ENCODE measurements around the gene CTPS1. TPM values are rescaled to one million over a fixed set of nuclear protein-coding genes. Genes with fewer than 3 reads are reported as not detected.

The CTPS1 gene
- total and polyA plus RNA-seq, 2 of the 13 experiments (the other 11 are each of a cell fraction or from before 2014, with no cell fraction given): 9.6 to 42.8 TPM

- no peak for TF ChIP-seq SP4 (CRISPR knock-in tag; IDR thresholded peaks at IDR 0.05)
- no peak for TF ChIP-seq ZNF264 (CRISPR knock-in tag; IDR thresholded peaks at IDR 0.05)
- no peak for TF ChIP-seq ZSCAN5A (CRISPR knock-in tag; IDR thresholded peaks at IDR 0.05; ENCODE audit: borderline replicate concordance)
- TF ChIP-seq ZNF136 (CRISPR knock-in tag; IDR thresholded peaks at IDR 0.05; ENCODE audit: low read depth): no peak
- no peak for TF ChIP-seq ZFAT (CRISPR knock-in tag; conservative IDR thresholded peaks at IDR 0.05)
- TF ChIP-seq ZNF781 (CRISPR knock-in tag; IDR thresholded peaks at IDR 0.05; ENCODE audit: borderline replicate concordance, not compliant biosample characterization): no peak
- no peak for TF ChIP-seq ATF2 (CRISPR knock-in tag; IDR thresholded peaks at IDR 0.05)
- TF ChIP-seq DDIT3 (CRISPR knock-in tag; IDR thresholded peaks at IDR 0.05): no peak
- no peak for TF ChIP-seq ZFP36 (IDR thresholded peaks at IDR 0.05; ENCODE audit: borderline replicate concordance, low read depth, low read length, partially characterized antibody)
- 0 out of 2 replicates have a peak, but pooled peaks have one; percentile 14 for TF ChIP-seq ZNF674 (CRISPR knock-in tag; IDR thresholded peaks at IDR 0.05; ENCODE audit: low read depth)
- no peak for TF ChIP-seq ZNF367 (CRISPR knock-in tag; IDR thresholded peaks at IDR 0.05; ENCODE audit: borderline replicate concordance)
- TF ChIP-seq FUBP1 (CRISPR knock-in tag; IDR thresholded peaks at IDR 0.05; ENCODE audit: borderline replicate concordance): no peak
- no peak for TF ChIP-seq MYC (CRISPR knock-in tag; IDR thresholded peaks at IDR 0.05; ENCODE audit: borderline replicate concordance)
- no peak for TF ChIP-seq SNAPC4 (CRISPR knock-in tag; IDR thresholded peaks at IDR 0.05)
- no peak for TF ChIP-seq KDM4B (CRISPR knock-in tag; IDR thresholded peaks at IDR 0.05)
- TF ChIP-seq ZNF574 (CRISPR knock-in tag; IDR thresholded peaks at IDR 0.05): no peak
- no peak for TF ChIP-seq RAD51 (IDR thresholded peaks at IDR 0.05; ENCODE audit: borderline replicate concordance)
Measured at GRCh38 chr1:40980068-40980452, 564 bp downstream of the CTPS1 start (continued).
